ENCODE results near the gene RAB38. TPM values are rescaled to one million over a fixed set of nuclear protein-coding genes. Genes with fewer than 3 reads are reported as not detected.
A peak's percentile ranks its signal among the peaks of the same experiment; 100 is the strongest.

Gene RAB38
- total RNA-seq, result 36.2 TPM

DNA sequence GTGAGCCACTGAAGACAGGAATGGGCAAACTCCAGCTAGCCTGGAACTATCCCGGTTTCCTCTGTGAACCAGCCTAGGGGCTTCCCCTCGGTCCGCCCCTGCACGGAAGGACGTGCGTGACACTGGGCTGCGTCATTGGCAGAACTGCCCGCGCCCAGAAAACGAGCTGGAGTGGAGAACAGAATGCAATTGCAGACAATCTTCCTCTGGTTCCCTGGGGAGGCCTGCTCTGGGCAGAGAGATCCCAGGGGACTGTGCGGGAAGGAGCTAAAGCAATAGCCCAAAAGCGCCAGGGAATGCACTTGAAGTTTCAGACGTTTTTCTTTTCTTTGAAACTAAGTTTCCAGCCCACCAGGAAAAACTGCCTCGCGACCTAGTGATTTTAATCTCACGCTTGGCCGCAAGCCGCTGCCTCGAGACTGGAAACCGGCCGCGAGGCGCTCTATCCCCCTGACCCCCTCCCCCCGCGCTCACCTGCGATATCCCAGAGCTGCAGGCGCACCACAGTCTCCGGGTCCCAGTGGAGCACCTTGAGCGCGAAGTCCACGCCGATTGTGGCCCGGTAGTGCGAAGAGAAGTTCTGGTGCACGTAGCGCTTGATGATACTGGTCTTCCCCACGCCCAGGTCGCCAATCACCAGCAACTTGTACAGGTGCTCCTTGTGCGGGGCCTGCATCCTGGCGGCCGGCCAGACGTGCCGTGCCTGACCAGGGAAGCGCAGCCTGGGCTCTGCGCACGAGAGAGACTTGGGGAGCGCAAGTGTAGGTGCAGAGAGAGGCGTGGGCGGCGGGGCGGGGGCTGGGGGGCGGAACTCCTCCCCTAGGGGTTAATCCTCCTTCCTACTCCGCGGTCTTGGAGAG is at the start of gene RAB38:
Gene RAB38, minus strand, starts transcription at position 735 of the 860 bp plus-strand sequence. Its CDS starts 59 bp downstream, at position 676.
- DNase-seq, result peak; percentile 45

DNA sequence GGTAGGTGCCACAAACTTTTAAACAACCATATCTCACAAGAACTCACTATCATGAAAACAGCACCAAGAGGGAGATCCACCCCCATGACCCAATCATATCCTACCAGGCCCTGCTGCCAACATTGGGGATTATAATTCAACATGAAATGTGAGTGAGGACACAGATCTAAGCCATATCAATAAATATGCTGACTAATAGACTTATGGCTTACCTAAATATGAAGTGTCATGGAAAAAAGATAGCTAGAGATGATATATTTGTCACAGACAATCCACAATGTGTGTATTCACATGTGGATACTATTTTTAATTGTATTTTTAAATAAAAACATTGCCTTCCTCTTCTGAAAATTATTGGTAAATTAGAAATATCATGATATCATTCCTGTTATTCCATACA is 38.2 kb upstream of the RAB38 start:
- DNase-seq, result no peak

DNA sequence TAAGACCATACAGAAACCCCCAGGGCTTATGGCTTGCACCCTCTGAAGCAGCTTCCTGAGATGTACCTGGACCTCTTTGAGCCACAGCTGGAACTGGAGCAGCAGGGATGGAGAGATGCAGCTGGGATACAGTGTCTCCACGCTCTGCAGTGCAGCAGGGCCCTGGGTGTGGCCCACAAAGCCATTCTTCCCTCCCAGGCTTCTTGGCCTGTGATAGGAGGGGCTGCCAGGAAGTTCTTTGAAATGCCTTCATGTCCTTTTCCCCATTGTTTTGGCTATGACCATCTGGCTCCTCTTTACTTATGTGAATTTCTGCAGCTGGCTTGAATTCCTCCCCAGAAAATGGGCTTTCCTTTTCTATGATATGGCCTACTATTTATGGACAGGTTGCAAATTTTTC is 37.1 kb upstream of the RAB38 start:
- no peak for DNase-seq

DNA sequence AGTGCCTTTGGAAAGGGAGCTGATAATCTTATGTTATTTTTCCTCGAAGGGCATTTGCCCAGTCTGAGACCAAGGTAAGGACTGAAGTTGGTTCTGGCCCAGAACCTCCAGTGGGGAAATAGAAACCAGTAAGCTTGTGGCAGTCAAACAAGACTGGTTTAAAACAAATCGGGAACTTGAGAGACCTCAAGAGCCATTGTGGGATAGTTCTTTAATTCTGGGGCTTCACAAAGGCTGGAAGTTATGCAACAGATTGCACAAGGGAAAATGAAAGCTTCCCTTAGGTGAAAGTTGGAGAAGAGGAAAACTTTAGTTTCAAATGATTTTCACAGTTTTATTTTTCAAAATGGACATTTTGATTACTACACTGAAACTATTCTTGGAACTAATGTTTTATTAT is 33.5 kb upstream of the RAB38 start:
- DNase-seq, result no peak

DNA sequence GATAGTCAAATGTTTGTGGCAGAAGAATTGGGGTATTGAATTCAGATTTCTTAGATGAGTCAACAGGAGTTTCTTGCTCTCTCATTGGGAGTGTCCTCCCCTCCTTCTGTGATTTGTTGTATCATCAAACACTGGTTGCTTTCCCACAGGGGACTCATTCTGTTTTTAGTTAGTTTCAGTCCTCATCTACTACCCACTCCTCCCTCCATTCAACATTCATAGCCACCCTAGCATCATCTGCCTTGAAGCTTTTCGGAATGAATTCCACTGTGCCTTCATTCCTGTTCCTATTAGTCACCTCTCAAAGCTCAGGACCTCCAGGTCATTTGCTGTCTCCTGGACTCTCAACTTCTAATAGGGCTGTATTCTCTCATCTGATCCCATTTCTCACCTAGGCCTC is 31.5 kb upstream of the RAB38 start:
- no peak for DNase-seq

DNA sequence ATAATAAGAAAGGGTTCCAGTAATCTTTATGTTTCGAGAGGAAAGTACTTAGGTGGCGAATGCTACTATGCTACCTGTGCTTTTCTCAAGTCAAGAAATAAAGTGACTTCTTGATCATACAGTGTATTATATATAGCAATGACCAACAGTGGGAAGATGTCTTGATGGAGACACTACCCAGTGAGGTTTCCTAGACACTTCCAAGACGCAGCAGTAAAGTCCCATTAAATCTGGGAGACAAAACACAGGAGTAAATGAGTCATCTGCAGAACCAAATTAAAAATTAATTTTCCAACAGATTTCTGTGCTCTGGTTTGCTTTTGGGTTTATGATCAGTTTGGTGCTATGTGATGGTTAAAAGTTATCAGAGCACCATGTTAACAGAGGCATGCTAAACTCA is 29.1 kb upstream of the RAB38 start:
- DNase-seq, result no peak

DNA sequence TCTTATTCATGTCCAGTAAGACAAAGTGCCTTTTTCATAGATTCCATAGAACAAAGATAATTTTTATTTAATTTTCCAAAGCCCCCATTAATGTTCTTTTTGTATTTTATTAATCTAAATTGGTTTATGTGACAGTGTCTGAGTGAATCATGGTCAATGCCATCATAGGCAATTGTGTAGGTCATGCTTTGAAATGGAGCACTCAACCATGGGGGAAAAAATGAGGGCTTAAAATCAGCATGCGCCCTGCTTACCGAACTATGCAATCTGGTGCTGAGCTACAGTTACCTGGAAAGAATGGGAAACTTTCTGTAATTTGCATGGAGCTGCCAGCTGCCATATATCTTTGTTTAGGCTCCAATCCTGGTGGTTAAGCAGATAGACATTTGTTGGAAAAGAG is 28.4 kb upstream of the RAB38 start:
- no peak for DNase-seq

DNA sequence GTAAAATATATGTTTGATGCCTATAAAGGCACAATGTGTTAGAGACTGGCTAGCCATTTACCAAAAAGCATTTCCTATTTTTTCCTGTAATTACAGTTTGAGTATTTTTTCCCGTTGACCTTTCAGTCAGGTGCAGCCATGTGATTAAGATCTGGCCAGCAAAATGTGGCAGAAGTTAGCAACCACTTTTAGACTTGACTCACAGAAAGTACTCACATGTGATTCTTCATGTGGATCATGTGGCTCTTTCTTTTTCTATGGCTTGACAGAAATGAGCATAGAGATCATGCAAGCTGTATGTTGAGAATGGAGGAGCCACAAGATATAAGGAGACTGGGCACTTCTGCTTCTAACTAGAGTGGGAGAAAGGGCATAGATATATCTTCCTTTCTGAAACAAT is 27.3 kb upstream of the RAB38 start:
- DNase-seq, result no peak

DNA sequence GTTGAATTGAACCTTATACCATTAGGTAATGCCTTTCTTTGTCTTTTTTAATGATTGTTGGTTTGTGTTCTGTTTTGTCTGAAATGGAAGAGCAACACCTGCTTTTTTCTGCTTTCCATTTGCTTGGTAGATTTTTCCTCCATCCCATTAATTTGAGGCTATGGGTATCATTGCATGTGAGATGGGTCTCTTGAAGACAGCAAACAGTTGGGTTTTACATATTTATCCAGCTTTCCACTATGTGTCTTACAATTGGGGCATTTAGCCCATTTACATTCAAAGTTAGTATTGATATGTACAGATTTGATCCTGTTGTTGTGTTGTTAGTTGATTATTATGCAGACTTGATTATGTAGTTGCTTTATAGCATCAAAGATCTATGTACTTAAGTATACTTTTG is 21.1 kb upstream of the RAB38 start:
- no peak for DNase-seq

DNA sequence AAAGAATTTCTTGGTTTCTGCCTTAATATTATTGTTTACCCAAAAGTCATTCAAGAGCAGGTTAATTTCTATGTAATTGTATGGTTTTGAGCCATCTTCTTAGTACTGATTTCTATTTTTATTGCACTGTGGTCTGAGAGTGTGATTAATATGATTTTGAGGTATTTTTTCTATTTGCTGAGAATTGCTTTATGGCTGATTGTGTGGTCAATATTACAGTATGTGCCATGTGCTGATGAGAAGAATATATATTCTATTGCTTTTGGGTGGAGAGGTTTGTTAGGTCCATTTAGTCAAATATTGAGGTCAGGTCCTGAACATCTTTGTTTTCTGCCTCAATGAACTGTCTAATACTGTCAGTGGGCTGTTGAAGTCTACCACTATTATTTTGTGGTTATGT is 20.7 kb upstream of the RAB38 start:
- no peak for DNase-seq

DNA sequence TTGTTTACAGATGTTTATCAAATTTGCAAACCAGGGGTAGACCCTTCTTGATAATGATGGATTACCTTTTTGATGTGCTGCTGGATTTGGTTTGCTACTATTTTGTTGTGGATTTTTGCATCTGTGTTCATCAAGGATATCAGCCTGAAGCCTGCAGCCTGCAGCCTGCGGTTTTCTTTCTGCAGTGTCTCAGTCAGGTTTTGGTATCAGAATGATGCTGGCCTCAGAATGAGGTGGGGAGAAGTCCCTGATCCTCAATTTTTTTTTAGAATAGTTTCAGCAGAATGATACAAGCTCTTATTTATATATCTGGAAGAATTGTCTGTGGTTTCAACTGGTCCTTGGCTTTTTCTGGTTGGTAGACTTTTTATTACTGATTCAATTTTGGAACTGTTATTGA is 19.7 kb upstream of the RAB38 start:
- no peak for DNase-seq

DNA sequence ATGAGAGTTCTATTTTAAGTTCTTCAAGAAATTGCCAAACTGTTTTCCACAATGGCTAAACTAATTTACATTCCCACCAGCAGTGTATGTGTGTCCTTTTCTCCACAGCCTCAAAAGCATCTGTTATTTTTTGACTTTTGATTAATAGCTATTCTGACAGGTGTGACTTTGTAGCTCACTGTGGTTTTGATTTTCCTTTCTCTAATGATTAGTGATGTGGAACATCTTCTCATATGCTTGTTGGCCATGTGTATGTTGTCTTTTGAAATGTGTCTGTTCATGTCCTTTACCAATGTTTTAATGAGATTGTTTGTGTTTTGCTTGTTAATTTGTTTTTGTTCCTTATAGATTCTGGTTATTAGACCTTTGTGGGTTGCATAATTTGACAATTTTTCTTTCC is 18.0 kb upstream of the RAB38 start:
- no peak for DNase-seq

DNA sequence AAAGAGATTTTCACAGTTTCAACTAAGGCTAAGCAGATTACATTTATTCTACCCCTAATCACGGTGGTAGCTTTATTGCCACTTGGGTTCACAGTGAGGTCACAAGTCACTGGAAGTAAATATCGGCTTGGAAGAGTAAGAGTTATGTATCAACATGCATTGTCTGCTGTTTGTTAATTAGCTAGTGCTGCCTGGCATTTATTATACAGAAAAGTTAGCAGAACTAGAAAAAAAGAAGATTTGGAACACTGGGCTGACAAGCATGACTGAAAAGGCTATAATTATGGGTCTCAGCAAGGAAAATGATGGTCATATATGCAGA is 13.7 kb upstream of the RAB38 start:
- no peak for DNase-seq

DNA sequence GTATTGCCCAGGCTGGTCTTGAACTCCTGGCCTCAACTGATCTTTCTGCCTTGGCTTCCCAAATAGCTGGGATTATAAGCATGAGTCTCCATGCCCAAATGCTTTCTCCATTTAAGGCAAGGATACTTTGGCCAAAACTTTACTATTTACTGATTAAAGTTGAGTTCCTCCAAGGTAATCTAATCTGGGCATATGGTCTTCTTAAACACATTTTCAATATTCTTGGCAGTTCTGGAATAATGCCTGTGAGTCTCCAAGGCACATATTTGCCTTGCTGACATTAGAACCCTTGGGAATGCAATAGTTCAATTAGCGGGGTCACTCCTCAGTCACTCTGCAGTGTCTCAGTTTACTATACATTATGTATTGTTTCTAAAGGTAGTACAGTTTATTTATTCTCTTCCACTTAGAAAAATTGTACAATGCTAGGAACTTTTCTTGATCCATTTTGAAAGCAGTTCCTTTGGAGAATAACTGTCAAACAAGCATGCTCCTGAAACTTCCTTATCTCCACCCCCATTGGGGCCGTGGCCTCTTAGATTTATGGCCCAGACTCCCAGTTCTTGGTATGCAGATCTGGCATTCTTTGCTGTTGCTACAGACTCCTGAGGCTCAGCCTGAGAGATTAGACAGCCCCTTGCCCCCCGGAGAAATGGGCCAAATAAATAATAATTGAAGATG is 13.1 kb upstream of the RAB38 start:
- no peak for DNase-seq

DNA sequence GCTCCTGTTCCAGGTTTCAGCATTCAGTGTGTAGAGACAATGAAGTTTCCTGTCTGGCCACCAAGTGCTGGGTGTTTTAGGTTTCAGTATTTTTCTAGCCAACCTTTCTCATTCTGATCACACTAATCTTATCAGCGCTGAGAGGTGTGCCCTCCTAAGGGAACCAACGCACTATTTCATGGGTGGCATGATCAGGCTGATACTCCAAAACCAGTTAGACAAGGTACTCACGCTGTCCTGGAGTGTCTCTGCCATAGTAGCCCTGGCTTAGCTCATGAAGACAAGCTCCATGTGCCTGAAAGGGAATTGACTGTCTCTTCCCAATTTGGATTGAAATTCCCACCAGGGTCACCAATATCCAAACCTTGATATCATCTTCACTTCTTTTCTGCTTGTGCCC is 8.0 kb upstream of the RAB38 start:
- DNase-seq, result no peak

DNA sequence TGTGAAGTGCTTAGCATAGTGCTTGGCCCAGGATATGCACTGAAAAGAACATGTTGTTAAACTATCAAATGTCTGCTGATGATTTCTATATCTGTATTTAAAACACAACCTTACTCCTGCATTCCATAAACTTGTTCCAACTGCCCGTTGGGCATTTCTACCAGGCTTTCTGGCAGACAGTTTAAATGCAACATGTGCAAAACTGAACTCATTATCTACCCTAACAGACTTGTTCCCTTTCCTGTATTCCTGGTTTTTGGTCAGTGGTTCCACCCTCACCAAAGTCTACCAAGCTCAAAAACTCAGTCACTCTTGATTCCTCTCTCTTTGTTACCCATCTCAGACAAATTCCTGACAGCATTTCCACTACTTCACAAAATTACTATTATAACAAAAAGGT is 6.5 kb upstream of the RAB38 start:
- DNase-seq, result no peak

DNA sequence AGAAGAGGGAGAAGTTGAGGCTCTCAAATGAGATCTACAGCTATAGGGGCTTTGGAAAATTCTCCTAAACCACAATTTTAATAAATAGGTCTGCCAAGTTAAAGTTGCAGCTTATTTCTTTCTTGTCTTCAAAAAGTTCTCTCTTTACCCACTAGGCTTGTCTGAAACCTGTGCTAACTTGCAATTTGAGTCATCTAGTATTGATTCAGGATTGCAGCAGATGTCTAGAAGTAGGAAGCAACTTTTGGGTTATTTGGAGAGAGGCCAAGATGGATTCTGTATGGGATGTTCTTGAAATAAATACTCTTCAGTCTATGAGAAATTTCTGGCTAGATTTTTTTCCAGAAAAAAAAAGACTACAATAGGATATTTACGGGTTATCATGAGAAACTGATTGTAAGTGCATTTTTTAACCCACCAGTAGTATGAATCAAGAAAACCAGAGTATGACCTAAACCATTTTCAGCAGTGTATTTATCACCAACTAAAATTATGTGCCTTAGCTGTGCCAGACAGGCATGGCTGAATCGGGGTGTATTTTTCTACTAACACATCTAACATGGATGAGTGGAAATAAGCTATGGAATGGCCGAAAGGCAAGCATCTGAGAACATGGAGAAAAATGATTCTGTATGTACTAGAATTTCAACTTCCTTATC is 4.9 kb upstream of the RAB38 start:
- DNase-seq, result no peak

DNA sequence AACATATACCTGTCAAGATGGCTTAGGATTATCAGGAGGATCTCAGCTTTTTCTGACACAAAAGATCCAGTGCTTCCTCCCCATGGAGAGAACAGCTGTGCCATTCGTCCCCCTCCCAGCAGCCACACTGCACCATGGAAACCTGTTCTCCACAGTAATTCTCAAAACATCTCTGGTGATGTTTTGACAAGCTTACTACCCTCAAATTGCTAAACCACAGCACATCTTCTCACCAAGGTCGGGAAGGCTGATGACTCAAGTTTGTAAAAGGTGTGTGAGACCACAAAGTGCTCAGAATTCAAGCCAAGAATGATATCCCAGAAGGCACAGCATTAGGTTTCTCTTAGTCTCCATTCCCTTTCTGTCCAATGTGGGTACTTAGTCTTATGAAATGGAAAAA is 3.9 kb upstream of the RAB38 start:
- DNase-seq, result no peak

DNA sequence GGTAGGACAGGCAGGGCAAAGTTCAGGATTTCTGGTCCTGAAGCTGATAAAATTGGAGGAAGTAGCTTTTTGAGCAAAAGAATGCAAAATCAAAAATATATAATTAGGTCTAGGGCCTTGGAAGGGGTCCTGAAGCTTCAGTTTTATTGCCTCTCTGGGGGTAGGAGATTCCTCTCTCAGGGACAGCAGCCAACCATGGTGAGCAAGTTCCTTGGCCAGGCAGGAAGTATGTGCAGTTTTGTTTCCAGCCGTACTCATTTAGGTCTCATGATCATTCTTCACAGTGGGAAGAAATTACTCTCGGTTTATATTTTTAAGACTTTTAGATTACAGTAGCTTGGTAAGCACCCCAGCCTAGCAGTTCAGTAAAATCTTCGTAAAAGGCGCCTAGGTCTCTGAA is 2.9 kb upstream of the RAB38 start:
- DNase-seq, result peak; percentile 25

DNA sequence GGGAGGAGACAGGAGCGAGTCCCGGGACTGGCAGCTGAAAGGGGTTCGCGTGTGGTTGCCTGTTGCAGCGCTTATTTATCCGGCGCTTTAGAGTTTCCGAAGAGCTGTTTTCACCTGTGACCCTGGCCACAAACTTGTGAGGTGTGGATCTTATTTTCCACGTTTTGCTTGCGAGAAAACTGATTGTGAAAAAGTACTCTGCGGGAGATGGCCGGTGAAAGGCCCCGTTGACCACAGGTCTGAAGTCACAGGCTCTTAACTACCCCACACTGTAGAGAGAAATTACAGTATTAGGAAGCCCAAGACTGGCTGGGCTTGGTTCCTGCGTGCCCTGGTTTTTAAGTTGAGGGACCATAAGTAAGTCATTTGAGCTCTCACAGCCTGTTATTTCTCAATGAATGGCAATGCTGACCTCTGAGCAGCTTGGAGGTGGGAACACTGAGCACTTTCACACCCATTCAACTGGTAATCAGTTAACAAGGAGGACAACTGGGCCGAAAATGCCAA is 379 bp upstream of the RAB38 start:
- DNase-seq, result no peak

DNA sequence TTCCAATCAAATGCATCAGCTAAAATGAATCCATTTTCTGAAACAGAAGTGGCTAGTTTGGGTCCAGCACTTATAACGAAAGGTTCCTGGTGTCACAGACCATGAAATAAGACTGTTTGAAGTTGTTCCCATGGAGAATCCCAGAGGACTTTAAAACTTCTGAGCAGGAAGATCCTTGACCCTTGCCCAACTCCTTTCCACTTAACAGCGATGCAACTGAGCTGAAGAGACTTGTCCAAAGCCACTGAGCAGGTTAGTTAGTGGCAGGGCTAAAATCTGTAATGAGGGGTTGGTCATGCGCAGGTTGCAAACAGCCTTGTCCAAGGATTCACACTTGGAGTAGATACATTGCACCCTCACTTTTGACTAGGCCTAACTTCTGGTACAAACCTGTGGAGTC is 1.3 kb downstream of the RAB38 start:
- DNase-seq, result no peak

DNA sequence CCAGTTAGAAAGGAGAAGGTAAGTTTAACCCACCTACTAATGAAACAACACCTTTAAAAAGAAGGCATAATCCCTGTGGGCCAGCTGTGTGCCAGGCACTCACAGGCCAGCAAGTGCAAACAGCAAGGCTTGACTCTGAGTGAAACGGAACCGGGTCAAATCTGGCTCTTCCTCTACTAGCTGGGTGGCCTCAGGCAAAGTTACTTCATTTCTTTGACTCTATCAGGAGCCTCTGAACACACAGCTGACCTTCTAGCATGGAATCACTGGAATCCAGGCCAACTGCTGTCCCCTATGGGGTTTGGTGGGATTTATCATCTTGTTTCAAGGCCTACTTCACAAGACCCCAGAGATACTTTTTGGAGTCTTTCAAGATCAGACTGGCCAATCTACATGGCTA is 3.3 kb downstream of the RAB38 start:
- no peak for DNase-seq

DNA sequence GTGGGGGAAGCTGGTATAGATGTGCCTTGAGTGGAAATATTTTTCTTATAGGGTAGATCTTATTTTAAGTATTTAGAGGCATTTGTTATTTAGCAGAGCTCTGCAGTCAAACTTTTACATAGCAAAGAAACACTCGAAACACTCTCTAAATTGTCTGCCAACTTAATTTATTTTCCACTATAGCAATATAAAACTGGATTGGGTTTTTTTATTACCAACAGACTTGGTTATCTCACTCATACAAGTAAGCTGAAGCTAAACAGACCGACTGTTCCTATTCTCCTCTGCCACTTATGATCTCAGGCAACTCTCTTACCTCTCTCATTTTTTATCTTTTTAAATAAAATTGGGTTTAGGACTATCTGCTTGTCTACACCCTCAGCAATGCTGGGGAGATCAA is 4.6 kb downstream of the RAB38 start:
- no peak for DNase-seq

DNA sequence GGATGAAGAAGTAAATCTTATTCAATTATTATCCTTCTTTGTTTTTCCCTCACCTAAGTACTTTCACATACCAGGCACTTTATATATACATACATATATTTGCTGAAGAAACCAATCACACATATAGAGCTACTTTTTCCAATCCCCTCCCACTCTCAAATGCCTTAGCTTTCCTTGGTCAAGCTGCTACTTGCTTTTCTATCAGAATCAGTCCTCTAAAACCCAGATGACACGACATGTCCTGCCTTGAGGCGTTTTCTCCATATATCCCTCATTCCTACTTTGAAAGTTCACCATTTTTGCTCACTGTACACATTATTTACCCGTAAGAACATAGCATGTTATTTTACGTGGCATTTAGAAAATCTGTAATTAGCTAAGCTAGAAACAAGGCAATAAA is 5.4 kb downstream of the RAB38 start:
- no peak for DNase-seq

Data from skin of body (tissue), 2 donors.